Kidney (tissue), 14 donors: ENCODE measurements around the gene SPOCK2. TPM values are rescaled to one million over a fixed set of nuclear protein-coding genes. Genes with fewer than 3 reads are reported as not detected.

Experiments used
- DNase-seq, 5 donors: peaks; one replicate each; pipeline ENCODE4 v3.0.0-alpha.2; 2013 to 2020
- FAIRE-seq: peaks from 2 replicates; lab custom pipeline; 2012; peaks lifted over from hg19 to GRCh38; lab: Jason Lieb, UNC
- H3K27ac ChIP-seq, 2 donors: one replicate each; pipeline ENCODE4 v1.7.0; 2013; ENCODE audit warnings: low read depth in 2 of 2, low read length in 2 of 2, inconsistent platforms in 1 of 2
- H3K27me3 ChIP-seq: one replicate; pipeline ENCODE4 v1.7.1; 2013; ENCODE audit warnings: low read length, inconsistent platforms; ENCODE audit not compliant: control insufficient read depth, insufficient read depth
- H3K36me3 ChIP-seq, 3 donors: one replicate each; pipeline versions ENCODE4 v1.7.0 to v1.7.1; 2013; ENCODE audit warnings: low read length in 3 of 3, control low read depth in 1 of 3, inconsistent platforms in 1 of 3; ENCODE audit not compliant: insufficient read depth in 3 of 3, control insufficient read depth in 2 of 3
- H3K4me1 ChIP-seq, 3 donors: one replicate each; pipeline versions ENCODE4 v1.7.0 to v1.7.1; 2013; ENCODE audit warnings: low read length in 3 of 3, inconsistent platforms in 1 of 3, low read depth in 1 of 3; ENCODE audit not compliant: control insufficient read depth in 2 of 3, insufficient read depth in 2 of 3
- H3K4me3 ChIP-seq, 3 donors: one replicate each; pipeline versions ENCODE4 v1.7.0 to v1.8.1; 2013; ENCODE audit warnings: low read length in 3 of 3, control low read depth in 1 of 3, inconsistent platforms in 1 of 3
- H3K9ac ChIP-seq, 3 donors: one replicate each; pipeline versions ENCODE4 v1.7.0 to v1.7.1; 2013; ENCODE audit warnings: low read length in 3 of 3, control low read depth in 1 of 3, inconsistent platforms in 1 of 3
- H3K9me3 ChIP-seq, 3 donors: one replicate each; pipeline versions ENCODE4 v1.7.0 to v1.7.1; 2013; ENCODE audit warnings: low read length in 3 of 3, control low read depth in 1 of 3, inconsistent platforms in 1 of 3; ENCODE audit not compliant: control insufficient read depth in 2 of 3, insufficient read depth in 1 of 3
- CTCF ChIP-seq: IDR thresholded peaks from 3 replicates; pipeline ENCODE4 v1.5.1; 2012; ENCODE audit warnings: mild to moderate bottlenecking, moderate library complexity, borderline replicate concordance; ENCODE audit not compliant: insufficient read depth; ENCODE audit errors: extremely low read depth
- intact Hi-C: fragments of 100-400 bp; cut with DNase I; formaldehyde crosslinking; loops from one replicate; pipeline ENCODE4 v1.11.1; 2022
- polyA plus RNA-seq: library from polyadenylated mRNA; stranded (reverse); fragments of 350-450 nt; fragmentation: Illumina TruSeq; extraction: RNeasy Lipid Tissue Mini Kit (QIAGEN cat#74804); gene quantifications from one replicate; pipeline ENCODE4 v1.2.3, GENCODE V29; 2014; ENCODE audit warnings: low read depth, low replicate concordance; ENCODE audit not compliant: insufficient read depth
- total RNA-seq: library from RNA; stranded (reverse); fragmentation: NEBNext Ultra II Directional; extraction: Animal tissue kit (Norgen Biotek cat#: 25700); gene quantifications from one replicate; pipeline ENCODE4 v1.2.1, GENCODE V29; 2021
- donor health status: control.
- donor health status: control.
- donor health status: control.
- donor health status: control.
- donor health status: control.
- donor health status: DM: yes; HTN: yes; CAD: no.
- donor health status: Normal renal cell carcinoma (clear cell type).

The SPOCK2 gene
- total and polyA plus RNA-seq, 2 donors from 2014 or later, result 19.7 to 103 TPM

- intact Hi-C loops, result no loop called here
- Histone ChIP-seq H3K4me3 (no peak overlapping the region), H3K27me3 (no peaks in the 10 kb centered on the region), H3K4me1 (no peaks in the 10 kb centered on the region), H3K36me3 (no peaks in the 10 kb centered on the region), H3K27ac (no peak overlapping the region), H3K9me3 (no peaks in the 10 kb centered on the region), H3K9ac (no peak overlapping the region)
- no peak for FAIRE-seq
- no peak for DNase-seq
- TF ChIP-seq CTCF, result no peak
Measured at GRCh38 chr10:72061491-72061890, 26.9 kb downstream of the SPOCK2 start.

DNA sequence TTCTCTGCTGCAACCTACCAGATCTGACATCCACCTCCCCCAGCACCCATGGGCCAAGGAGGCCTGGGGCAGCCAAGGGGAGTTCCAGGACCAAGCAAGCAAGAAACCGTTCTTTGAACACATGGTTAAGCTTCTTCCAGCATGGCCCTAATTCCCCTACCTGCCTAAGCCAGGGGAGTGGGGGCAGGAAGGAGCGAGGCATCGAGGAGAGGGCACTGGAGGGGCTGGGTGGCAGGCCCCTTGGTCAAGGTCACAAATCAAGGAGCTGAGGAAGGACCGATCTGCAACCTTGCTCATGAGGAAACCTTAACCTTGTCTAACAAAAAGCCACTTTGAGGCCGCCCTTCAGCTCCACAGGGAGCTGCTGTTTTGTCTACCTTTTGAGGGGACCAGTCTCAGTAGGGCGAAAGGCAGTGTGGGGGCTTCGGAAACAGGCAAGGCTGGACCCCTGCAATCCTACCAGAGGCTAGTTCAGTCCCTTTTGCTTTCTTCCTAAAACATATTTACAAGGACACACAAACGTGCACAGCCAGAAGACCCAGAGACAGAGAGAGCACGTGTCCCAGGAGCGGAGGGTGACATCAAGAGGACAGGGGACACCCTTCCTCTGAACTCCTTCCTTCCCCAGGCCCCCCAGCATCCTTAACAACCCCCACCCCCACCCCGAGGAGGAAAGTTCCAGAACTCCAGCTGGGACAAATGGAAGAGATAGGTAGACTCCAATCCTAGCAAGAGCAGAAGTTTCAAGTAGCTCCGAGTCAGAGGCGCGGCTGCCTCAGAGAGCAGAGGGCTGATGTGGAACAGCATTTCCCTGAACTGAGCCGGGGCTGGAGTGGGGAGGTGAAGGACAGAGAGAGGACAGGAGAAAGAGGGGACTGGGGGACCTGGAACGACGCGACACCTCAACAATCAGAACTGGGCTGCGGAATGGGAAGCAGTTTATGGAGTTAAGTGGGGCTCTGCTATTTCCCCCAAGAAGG is 28.2 kb downstream of the SPOCK2 start:
- Histone ChIP-seq H3K27me3 (no peaks in the 10 kb centered on the region), H3K9me3 (no peaks in the 10 kb centered on the region), H3K4me3 (no peak overlapping the region), H3K4me1 (no peaks in the 10 kb centered on the region), H3K36me3 (no peaks in the 10 kb centered on the region), H3K9ac (no peak overlapping the region), H3K27ac (no peak overlapping the region)
- DNase-seq (no peak), FAIRE-seq (no peak)
- intact Hi-C loops, result no loop called here
- no peak for TF ChIP-seq CTCF

GRCh38 chr10:72058989-72059842 is 29.1 kb downstream of the SPOCK2 start:
- DNase-seq, result no peak
- intact Hi-C loops, result no loop called here
- Histone ChIP-seq H3K4me1 (no peaks in the 10 kb centered on the region), H3K9ac (no peak overlapping the region), H3K4me3 (no peak overlapping the region), H3K27me3 (no peaks in the 10 kb centered on the region), H3K36me3 (no peaks in the 10 kb centered on the region), H3K9me3 (no peaks in the 10 kb centered on the region), H3K27ac (no peak overlapping the region)
- TF ChIP-seq CTCF, result no peak
- FAIRE-seq, result no peak
